GM18507 (cell line): ENCODE measurements around the gene NCF1.
"Not testable (repeated sequence)": the region's sequence is repeated elsewhere in the genome, so short reads cannot be mapped to it uniquely, and the experiment has no call there.

Experiments
- DNase-seq: peaks from one replicate; pipeline ENCODE4 v3.0.0; 2011; ENCODE audit warnings: low read depth; ENCODE audit not compliant: insufficient read length; ENCODE audit errors: extremely low spot score
- FAIRE-seq: peaks from 2 replicates; lab custom pipeline; 2011; peaks lifted over from hg19 to GRCh38; lab: Jason Lieb, UNC

NCF1 gene

DNA sequence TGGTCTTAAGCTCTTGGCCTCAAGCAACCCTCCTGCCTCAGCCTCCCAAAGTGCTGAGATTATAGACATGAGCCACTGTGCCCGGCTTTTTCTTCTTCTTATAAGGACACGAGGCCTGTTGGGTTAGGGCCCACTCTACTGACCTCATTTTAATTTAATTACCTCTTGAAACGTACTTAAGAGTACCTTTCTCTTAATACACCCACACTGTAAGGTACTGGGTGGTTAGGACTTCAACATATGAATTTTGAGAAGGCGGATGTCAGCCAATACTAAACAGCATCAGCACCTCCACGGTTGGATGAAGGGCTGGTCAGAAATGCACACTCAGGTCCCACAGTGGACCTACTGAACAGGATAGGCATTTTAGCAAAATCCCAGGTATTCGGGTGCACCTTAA lies 7.9 kb downstream of the NCF1 start:
- not testable (repeated sequence) for FAIRE-seq

DNA sequence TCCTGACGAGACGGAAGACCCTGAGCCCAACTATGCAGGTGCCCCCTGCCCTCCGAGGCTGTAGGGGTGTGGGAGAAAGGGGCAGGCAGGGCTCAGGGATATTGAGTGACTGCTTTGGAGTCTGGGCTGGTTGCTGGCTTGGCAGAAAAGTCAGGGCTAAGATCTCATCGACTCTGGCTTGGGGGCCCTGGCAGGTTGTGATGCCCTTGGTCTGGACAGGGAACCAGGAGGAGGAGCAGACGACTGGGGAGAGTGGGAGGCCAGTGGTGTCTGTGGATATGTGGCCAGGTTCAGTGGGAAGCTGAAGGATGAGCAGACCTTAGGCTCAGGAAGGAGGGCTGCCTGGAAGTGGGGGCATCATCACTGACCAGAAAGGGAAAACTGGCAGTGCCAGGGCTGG lies 9.8 kb downstream of the NCF1 start:
- DNase-seq, FAIRE-seq: not testable (repeated sequence)

More for the DNA sequence above, 7.9 kb downstream of the NCF1 start:
- DNase-seq = not testable (repeated sequence)

DNA sequence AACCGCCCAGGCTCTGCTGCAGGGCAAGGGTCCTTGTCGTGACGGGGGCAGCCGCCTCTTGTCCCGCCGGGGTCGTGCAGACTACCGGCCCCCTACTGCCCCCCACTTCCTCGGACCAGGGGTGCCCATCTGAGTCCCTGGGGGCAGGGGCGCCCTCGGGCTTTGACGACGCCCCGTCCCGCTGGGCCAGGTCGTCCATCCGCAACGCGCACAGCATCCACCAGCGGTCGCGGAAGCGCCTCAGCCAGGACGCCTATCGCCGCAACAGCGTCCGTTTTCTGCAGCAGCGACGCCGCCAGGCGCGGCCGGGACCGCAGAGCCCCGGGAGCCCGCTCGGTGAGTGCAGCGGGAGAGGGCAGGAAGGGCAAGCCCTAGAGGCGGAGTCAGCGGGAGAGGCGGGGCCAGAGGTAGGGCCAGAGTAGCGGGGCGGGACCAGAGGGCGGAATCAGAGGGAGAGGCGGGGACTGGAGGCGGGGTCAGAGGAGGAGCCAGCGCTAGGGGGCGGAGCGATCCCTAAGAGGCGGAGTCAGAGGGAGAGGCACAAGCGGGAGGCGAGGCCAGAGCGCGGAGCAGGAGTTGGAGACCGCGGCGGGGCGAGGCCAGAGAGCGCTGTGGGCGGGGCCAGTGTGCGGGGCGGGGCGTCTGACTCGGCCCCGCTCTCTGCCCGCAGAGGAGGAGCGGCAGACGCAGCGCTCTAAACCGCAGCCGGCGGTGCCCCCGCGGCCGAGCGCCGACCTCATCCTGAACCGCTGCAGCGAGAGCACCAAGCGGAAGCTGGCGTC lies 14.7 kb downstream of the NCF1 start:
- not testable (repeated sequence) for DNase-seq

DNA sequence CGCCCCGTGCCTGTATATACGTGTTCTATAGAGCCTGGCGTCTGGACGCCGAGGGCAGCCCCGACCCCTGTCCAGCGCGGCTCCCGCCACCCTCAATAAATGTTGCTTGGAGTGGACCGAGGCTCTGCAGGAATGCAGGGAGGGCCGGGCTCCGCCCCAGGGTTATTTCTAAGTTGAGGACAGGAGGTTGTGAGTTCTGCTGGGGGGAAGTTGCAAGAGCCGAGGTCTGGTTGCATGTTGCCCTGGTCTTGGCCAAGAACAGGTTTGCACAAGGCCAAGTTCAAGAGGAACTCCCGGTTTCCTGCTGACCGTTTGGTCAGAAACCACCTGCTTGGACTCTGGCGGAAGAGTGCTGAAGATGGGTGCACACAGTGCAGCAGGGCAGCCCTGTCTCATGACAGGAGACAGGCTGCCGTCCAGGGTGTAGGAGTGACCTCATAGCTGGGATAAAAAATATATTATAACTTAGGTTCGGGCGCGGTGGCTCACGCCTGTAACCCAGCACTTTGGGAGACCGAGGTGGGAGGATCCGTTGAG lies 15.5 kb downstream of the NCF1 start:
- DNase-seq, FAIRE-seq: not testable (repeated sequence)

More for the DNA sequence above, 14.7 kb downstream of the NCF1 start:
- not testable (repeated sequence) for FAIRE-seq

DNA sequence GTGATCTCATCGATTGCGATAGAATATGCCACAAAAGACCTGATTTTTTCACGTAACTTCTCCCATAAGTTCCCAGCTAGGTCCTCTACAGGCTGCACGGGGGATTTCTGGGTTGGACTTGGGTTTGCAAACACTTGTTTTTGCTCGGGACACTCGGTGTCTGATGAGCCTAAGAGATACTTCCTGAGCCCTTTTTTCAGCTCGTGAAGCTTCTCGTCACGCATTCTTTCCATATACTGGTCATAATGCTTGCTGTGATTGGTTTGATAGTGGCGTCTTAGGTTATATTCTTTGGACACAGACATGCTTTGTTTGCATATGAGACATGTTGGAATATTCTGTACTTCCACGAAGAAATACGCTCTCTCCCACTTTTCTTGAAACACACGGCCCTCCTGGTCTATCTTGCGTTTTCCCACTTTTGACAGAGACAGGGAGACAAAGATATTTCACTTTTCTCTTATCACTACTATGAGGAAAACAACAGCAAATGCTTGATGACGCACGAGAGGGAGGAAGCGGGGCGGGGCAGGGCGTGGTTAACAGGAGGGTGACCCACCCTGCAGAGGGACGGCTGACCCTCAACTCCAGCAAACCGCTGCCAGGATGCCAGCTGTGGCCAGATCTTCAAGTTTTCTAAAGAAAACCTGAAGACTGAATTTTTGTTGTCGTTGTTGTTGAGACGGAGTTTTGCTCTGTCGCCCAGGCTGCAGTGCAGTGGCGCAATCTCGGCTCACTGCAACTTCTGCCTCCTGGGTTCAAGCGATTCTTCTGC lies 24.2 kb downstream of the NCF1 start:
- FAIRE-seq, DNase-seq: not testable (repeated sequence)

DNA sequence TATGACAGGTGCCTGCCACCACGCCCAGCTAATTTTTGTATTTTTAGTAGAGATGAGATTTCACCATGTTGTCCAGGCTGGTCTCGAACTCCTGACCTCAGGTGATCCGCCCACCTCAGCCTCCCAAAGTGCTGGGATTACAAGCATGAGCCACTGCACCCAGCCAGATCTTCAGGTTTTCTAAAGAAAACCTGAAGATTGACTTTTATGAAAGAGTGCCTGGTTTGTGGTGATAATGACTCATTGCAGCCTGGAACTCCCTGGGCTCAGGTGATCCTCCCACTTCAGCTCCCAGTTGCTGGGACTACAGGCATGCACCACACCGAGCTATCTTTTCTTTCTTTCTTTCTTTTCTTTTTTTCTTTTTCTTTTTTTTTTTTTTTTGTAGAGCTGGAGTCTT lies 24.8 kb downstream of the NCF1 start:
- not testable (repeated sequence) for DNase-seq, FAIRE-seq

DNA sequence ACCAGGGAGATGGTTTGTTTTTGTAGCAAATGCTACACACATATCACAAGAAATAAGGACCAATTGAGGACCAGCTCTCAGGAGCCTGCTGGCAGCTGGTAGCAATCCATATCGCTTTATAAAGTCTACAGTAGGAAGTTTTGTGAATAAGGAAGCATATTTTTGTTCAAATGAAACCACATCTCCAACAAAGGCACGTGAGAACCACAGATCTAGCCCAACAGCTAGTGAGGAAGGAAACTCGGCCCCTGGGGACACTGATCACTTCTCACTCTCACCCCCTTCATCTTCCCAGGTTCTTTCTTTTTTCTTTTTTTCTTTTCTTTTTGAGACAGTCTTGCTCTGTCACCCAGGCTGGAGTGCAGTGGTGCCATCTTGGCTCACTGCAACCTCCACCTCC lies 42.1 kb downstream of the NCF1 start:
- FAIRE-seq, DNase-seq: not testable (repeated sequence)

DNA sequence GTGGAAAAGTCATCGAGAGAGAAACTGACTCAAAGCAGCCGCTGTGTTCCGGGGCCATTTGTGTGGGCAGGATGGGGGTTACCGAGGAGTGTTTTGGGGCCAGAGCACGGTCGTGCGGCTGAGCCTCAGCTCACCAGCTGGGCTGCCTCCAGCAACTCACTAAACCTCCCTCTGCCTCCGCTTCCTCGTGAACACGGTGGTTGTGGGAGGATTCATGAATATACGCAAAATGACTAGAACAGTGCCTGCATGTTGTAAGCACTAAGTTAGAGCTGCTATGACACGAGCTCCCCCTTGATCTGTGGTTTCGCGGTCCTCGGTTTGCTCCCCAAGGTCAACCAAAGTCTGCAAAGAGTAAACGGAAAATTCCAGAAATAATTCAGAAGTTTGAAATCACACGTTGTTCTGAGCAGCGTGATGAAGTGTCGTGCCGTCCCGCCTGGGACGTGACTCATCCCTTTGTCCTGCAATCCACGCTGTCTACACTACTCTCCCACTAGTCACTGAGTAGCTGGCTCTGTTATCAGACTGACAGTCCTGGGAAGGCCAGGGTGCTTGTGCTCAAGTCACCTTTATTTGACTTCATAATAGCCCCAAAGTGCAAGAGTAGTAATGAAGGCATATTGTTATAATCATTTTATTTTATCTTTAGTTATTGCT lies 46.5 kb downstream of the NCF1 start:
- not testable (repeated sequence) for DNase-seq, FAIRE-seq

DNA sequence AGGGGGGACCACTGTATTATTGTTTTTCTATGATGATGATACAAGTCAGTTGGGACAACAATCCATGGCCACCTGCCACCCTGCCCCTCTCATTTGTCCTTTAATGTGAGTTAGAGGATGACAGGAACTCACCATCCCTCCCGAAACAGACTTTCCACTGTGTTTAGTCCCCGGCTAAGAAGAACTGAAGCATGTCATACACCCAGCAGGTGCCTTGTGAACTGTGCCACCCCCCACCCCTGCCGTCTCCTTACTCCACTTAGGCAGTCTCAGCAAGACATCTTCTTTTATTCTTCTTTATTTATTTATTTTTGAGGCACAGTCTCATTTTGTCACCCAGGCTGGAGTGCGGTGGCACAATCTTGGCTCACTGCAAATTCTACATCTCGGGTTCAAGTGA lies 47.4 kb downstream of the NCF1 start:
- not testable (repeated sequence) for FAIRE-seq, DNase-seq

DNA sequence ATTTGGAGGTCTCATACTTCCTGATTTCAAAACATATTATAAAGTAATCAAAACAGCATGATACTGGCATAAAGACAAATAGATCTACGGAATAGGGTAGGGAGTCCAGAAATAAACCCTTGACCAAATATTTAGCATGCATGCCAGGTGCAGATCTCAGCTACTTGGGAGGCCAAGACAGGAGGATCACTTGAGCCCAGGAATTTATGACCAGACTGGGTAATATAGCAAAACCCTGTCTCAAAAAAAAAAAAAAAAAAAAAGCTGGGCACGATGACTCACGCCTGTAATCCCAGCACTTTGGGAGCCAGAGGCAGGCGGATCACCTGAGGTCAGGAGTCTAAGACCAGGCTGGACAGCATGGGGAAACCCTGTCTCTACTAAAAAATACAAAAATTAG lies 56.1 kb downstream of the NCF1 start:
- not testable (repeated sequence) for FAIRE-seq, DNase-seq

DNA sequence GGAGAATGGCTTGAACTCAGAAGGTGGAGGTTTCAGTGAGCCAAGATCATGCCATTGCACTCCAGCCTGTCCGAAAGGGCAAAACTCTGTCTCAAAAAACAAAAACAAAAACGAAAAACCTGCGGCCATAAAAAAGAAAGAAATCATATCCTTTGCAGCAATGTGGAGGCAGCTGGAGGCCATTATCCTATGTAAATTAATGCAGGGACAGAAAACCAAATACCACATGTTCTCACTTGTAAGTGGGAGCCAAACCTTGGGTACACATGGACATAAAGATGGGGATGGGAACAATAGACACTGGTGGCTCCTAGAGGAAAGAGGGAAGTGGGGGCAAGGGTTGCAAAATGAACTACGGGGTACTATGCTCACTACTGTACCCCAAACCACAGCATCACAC lies 56.6 kb downstream of the NCF1 start:
- not testable (repeated sequence) for DNase-seq, FAIRE-seq
